GM18526 (cell line): ENCODE results near the gene DPF3.

Source experiments
- POLR2A ChIP-seq: IDR thresholded peaks from 3 replicates; pipeline ENCODE4 v1.6.1; 2011; ENCODE audit not compliant: insufficient read length; ENCODE audit errors: extremely low read depth

DPF3 gene

GRCh38 chr14:72739446-72740405, 154.2 kb downstream of the DPF3 start:
- TF ChIP-seq POLR2A, result no peak

- no peak for TF ChIP-seq POLR2A
These were observed 155.7 kb downstream of the DPF3 start for GRCh38 chr14:72738161-72738611.

- no peak for TF ChIP-seq POLR2A
These were observed 156.3 kb downstream of the DPF3 start for GRCh38 chr14:72737560-72737943.

GRCh38 chr14:72736786-72737559, 156.9 kb downstream of the DPF3 start:
- TF ChIP-seq POLR2A, result no peak

GRCh38 chr14:72736308-72736707, 157.6 kb downstream of the DPF3 start:
- TF ChIP-seq POLR2A, result no peak

GRCh38 chr14:72732022-72732780, 161.7 kb downstream of the DPF3 start:
- no peak for TF ChIP-seq POLR2A

- TF ChIP-seq POLR2A, result no peak
These were observed 162.5 kb downstream of the DPF3 start for GRCh38 chr14:72731252-72732020.

GRCh38 chr14:72730468-72730867, 163.4 kb downstream of the DPF3 start:
- TF ChIP-seq POLR2A, result no peak

GRCh38 chr14:72726444-72726843, 167.5 kb downstream of the DPF3 start:
- no peak for TF ChIP-seq POLR2A

- TF ChIP-seq POLR2A, result no peak
These were observed 169.9 kb downstream of the DPF3 start for GRCh38 chr14:72723858-72724530.

- TF ChIP-seq POLR2A, result no peak
These were observed 171.6 kb downstream of the DPF3 start for GRCh38 chr14:72722201-72722785.

GRCh38 chr14:72721083-72721482, 172.8 kb downstream of the DPF3 start:
- no peak for TF ChIP-seq POLR2A

GRCh38 chr14:72717220-72717619, 176.7 kb downstream of the DPF3 start:
- no peak for TF ChIP-seq POLR2A

GRCh38 chr14:72716476-72716875, 177.4 kb downstream of the DPF3 start:
- TF ChIP-seq POLR2A, result no peak
